ENCODE data around the gene RECQL.

DNA sequence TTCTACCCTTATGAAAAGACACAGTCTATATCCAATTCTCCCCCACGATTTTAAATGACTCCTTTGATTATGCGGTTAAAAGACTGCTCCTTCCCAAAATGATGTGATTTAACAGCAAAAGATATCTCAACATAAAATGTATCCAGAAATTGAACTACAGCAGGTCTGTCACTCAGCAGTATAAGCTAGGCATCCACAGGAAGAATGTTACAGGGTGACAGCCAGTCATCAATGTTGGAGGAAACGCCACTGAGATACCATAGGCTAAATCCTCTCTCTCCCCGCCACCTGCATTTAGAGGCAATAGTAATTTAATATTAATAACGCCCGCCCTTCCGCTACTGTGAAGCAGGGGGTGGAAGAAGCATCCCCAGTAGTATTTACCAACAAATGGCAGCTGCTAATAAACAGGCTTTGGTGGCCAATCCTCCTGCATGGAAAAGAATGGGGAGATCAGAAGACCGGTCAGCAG lies 613 bp downstream of the RECQL start:
- no peak for TF ChIP-seq EZH2 (IDR thresholded peaks at IDR 0.05; ENCODE audit: low read length, missing control alignments)
- TF ChIP-seq, protein P1, sequence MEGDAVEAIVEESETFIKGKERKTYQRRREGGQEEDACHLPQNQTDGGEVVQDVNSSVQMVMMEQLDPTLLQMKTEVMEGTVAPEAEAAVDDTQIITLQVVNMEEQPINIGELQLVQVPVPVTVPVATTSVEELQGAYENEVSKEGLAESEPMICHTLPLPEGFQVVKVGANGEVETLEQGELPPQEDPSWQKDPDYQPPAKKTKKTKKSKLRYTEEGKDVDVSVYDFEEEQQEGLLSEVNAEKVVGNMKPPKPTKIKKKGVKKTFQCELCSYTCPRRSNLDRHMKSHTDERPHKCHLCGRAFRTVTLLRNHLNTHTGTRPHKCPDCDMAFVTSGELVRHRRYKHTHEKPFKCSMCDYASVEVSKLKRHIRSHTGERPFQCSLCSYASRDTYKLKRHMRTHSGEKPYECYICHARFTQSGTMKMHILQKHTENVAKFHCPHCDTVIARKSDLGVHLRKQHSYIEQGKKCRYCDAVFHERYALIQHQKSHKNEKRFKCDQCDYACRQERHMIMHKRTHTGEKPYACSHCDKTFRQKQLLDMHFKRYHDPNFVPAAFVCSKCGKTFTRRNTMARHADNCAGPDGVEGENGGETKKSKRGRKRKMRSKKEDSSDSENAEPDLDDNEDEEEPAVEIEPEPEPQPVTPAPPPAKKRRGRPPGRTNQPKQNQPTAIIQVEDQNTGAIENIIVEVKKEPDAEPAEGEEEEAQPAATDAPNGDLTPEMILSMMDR (conservative IDR thresholded peaks at IDR 0.05 in 1 of 2, IDR thresholded peaks at IDR 0.05 in 1 of 2; ENCODE audit: low read depth in 1 of 2, low read length in 2 of 2): no peak

Data from fibroblast of lung (primary cell).